Breast epithelium (tissue), 4 donors: ENCODE results near the gene ARHGEF4. TPM values are rescaled to one million over a fixed set of nuclear protein-coding genes. Genes with fewer than 3 reads are reported as not detected.

ENCODE experiments used
- DNase-seq, 2 donors: peaks; one replicate each; pipeline ENCODE4 v3.0.0-alpha.2; 2019; ENCODE audit warnings: low spot score in 2 of 2
- H3K27ac ChIP-seq, 2 donors: fragments of 200-600 bp; sonication (generic) in 1 of 2; one replicate each; pipeline ENCODE4 v1.5.1; 2016 to 2019; ENCODE audit warnings: mild to moderate bottlenecking in 1 of 2
- H3K27me3 ChIP-seq, 2 donors: fragments of 200-600 bp; sonication (generic) in 1 of 2; one replicate each; pipeline versions ENCODE4 v1.5.1 to v1.6.0; 2017 to 2019; ENCODE audit warnings: control low read depth in 1 of 2, mild to moderate bottlenecking in 1 of 2
- H3K36me3 ChIP-seq: fragments of 200-600 bp; one replicate; pipeline ENCODE4 v1.5.1; 2019
- H3K4me1 ChIP-seq, 2 donors: fragments of 200-600 bp; sonication (generic); one replicate each; pipeline ENCODE4 v1.5.1; 2016 to 2019; ENCODE audit warnings: control low read depth in 1 of 2
- H3K4me3 ChIP-seq, 3 donors: fragments of 200-600 bp; sonication (generic); 1 replicate in 2 of 3; 2 replicates in 1 of 3; pipeline ENCODE4 v1.5.1; 2016 to 2019; ENCODE audit warnings: mild to moderate bottlenecking in 3 of 3, moderate library complexity in 2 of 3
- H3K9me3 ChIP-seq, 2 donors: fragments of 200-600 bp; sonication (generic) in 1 of 2; one replicate each; pipeline ENCODE4 v1.5.1; 2016 to 2019; ENCODE audit warnings: control low read depth in 1 of 2
- POLR2A ChIP-seq: fragments of 450-650 bp; IDR thresholded peaks from one replicate; pipeline ENCODE4 v1.6.1; 2016; ENCODE audit warnings: antibody characterized with exemption, mild to moderate bottlenecking, moderate library complexity
- POLR2AphosphoS5 ChIP-seq, 3 donors: sonication (generic); formaldehyde crosslinking; IDR thresholded peaks; one replicate each; pipeline ENCODE4 v1.6.1; 2017; ENCODE audit warnings: antibody characterized with exemption in 3 of 3
- intact Hi-C: fragments of 100-400 bp; cut with DNase I; formaldehyde crosslinking; loops from one replicate; pipeline ENCODE4 v1.15.1; 2023; ENCODE audit warnings: low total_unique reads
- total RNA-seq, 3 donors: library from RNA; depleted of rRNA; stranded (reverse); fragments of >200 nt; gene quantifications; one replicate each; pipeline ENCODE4 v1.1.0, GENCODE V29; 2016
- TF ChIP-seq, protein P1 (sequence below), 3 donors: fragments of 450-650 bp; IDR thresholded peaks; one replicate each; pipeline ENCODE4 v1.5.1; 2016 to 2017; ENCODE audit warnings: antibody characterized with exemption in 3 of 3, mild to moderate bottlenecking in 3 of 3, moderate library complexity in 3 of 3

ARHGEF4 gene
- total RNA-seq, 3 donors from 2014 or later = 7.5 to 10.1 (median 8.0) TPM

DNA sequence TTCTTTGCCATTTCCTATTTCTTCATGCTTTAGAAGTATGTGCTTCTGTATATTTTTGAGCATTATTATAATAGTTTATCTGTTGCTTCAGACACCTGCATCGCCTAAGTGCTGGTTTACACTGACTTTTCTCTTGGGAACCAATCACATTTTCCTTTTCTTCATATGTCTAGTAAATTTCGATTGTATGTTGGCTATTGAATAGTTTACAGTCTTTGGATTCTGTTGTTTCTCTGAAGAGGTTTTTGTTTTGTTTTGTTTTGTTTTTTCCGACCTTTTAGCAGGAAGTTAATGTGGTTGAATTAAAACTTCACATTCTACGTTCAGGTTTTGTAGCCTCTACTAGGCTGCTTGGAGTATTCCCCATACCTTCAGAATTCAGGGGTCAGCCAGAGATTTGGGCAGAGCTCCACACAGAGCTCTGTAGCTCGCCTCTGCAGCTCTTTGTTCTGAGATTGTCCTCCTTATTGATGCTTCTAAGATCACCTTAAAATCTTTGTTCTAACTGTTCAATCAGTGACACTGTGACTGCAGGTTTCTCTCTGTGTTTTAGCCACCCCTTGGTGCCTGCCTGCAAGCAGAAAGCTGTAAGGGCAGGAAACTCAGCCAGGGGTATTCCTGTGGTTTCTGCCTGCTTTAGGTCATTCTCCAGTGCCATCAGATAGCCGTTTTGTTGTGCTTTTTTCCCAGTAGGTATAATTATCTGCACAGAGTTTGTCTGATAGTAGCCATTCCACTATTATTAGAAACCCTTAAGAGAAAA is 173.2 kb downstream of the ARHGEF4 start:
- Histone ChIP-seq H3K9me3 (no peaks in the 10 kb centered on the region), H3K4me3 (no peak overlapping the region), H3K4me1 (no peaks in the 10 kb centered on the region), H3K27ac (no peak overlapping the region), H3K36me3 (no peaks in the 10 kb centered on the region), H3K27me3 (peaks cover 0 to 2% of the 10 kb centered on the region in 2 donors)
- intact Hi-C loops = no loop called here
- TF ChIP-seq POLR2AphosphoS5 (IDR thresholded peaks at IDR 0.05) (no peak), POLR2A (no peak)
- TF ChIP-seq, protein P1, sequence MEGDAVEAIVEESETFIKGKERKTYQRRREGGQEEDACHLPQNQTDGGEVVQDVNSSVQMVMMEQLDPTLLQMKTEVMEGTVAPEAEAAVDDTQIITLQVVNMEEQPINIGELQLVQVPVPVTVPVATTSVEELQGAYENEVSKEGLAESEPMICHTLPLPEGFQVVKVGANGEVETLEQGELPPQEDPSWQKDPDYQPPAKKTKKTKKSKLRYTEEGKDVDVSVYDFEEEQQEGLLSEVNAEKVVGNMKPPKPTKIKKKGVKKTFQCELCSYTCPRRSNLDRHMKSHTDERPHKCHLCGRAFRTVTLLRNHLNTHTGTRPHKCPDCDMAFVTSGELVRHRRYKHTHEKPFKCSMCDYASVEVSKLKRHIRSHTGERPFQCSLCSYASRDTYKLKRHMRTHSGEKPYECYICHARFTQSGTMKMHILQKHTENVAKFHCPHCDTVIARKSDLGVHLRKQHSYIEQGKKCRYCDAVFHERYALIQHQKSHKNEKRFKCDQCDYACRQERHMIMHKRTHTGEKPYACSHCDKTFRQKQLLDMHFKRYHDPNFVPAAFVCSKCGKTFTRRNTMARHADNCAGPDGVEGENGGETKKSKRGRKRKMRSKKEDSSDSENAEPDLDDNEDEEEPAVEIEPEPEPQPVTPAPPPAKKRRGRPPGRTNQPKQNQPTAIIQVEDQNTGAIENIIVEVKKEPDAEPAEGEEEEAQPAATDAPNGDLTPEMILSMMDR (IDR thresholded peaks at IDR 0.05) = no peak
- DNase-seq = no peak

GRCh38 chr2:131010566-131010965 is 173.9 kb downstream of the ARHGEF4 start:
- no peaks in the 10 kb centered on the region for H3K36me3 ChIP-seq
- no peak overlapping the region for H3K27ac ChIP-seq
- no peaks in the 10 kb centered on the region for H3K9me3 ChIP-seq
- DNase-seq = no peak
- H3K4me1 ChIP-seq = no peaks in the 10 kb centered on the region
- peaks cover 0 to 2% of the 10 kb centered on the region in 2 donors for H3K27me3 ChIP-seq
- TF ChIP-seq POLR2AphosphoS5 (IDR thresholded peaks at IDR 0.05) = no peak
- TF ChIP-seq, protein P1 (IDR thresholded peaks at IDR 0.05) = no peak
- TF ChIP-seq POLR2A = no peak
- no peak overlapping the region for H3K4me3 ChIP-seq
- intact Hi-C loops = no loop called here

DNA sequence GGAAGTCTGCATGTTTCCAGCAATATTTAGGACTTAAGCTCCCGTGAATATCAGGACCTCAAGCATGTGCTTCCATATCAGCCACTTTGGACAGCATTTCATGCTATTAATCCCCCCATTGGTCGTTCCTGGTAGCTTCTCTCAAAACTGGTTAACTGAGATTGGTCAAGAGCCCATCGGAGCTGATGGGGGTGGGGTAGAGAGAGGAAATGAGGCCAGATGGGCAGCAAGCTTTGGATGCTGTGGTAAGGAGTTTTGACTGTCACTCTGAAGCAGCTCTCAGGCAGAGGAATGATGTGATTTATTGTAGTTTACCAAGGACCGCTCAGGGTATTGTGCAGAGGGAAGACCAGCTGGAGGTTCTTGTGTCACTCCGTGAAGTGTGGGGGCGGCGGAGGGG is 174.8 kb downstream of the ARHGEF4 start:
- Histone ChIP-seq H3K27ac (no peak overlapping the region), H3K4me3 (no peak overlapping the region), H3K4me1 (no peaks in the 10 kb centered on the region), H3K9me3 (no peaks in the 10 kb centered on the region), H3K36me3 (no peaks in the 10 kb centered on the region), H3K27me3 (peaks cover 0 to 2% of the 10 kb centered on the region in 2 donors)
- intact Hi-C loops = no loop called here
- no peak for DNase-seq
- TF ChIP-seq POLR2AphosphoS5 (IDR thresholded peaks at IDR 0.05) = no peak
- TF ChIP-seq, protein P1 (IDR thresholded peaks at IDR 0.05) = no peak
- no peak for TF ChIP-seq POLR2A

GRCh38 chr2:131014141-131014540 is 177.4 kb downstream of the ARHGEF4 start:
- no peak for DNase-seq
- intact Hi-C loops = no loop called here
- H3K36me3 ChIP-seq = no peaks in the 10 kb centered on the region
- no peak overlapping the region for H3K27ac ChIP-seq
- H3K4me3 ChIP-seq = no peak overlapping the region
- no peak for TF ChIP-seq POLR2A
- TF ChIP-seq POLR2AphosphoS5 (IDR thresholded peaks at IDR 0.05) = no peak
- TF ChIP-seq, protein P1 (IDR thresholded peaks at IDR 0.05) = no peak
- H3K4me1 ChIP-seq = no peaks in the 10 kb centered on the region
- H3K9me3 ChIP-seq = no peaks in the 10 kb centered on the region
- peaks cover 0 to 2% of the 10 kb centered on the region in 2 donors for H3K27me3 ChIP-seq

GRCh38 chr2:131015764-131016163 is 179.1 kb downstream of the ARHGEF4 start:
- H3K27me3 ChIP-seq = peaks cover 0 to 2% of the 10 kb centered on the region in 2 donors
- no peak overlapping the region for H3K4me3 ChIP-seq
- no peaks in the 10 kb centered on the region for H3K4me1 ChIP-seq
- TF ChIP-seq, protein P1 (IDR thresholded peaks at IDR 0.05) = no peak
- TF ChIP-seq POLR2A = no peak
- TF ChIP-seq POLR2AphosphoS5 (IDR thresholded peaks at IDR 0.05) = no peak
- H3K27ac ChIP-seq = no peak overlapping the region
- H3K9me3 ChIP-seq = no peaks in the 10 kb centered on the region
- intact Hi-C loops = no loop called here
- H3K36me3 ChIP-seq = no peaks in the 10 kb centered on the region
- DNase-seq = no peak
